SK-N-SH (cell line): Measurements from ENCODE around the gene EXD2. TPM values are rescaled to one million over a fixed set of nuclear protein-coding genes. Genes with fewer than 3 reads are reported as not detected.

ENCODE experiments used
- CTCF ChIA-PET: fragments of 300-600, 350-600 bp; formaldehyde crosslinking; extraction: SDS; loops from one replicate; lab custom pipeline; 2021; lab: Yijun Ruan, JAX
- POLR2A ChIA-PET: fragments of 350-600 bp; sonication (Branson Sonifier 250); formaldehyde crosslinking; extraction: SDS; loops from one replicate; lab custom pipeline; 2020; ENCODE audit warnings: antibody characterized with exemption, inconsistent platforms; lab: Yijun Ruan, JAX
- DNase-seq: peaks from one replicate; pipeline ENCODE4 v3.0.0; 2012
- H2AFZ ChIP-seq: fragments of 200-600 bp; sonication (generic); 2 replicates; pipeline ENCODE4 v1.8.1; 2016; ENCODE audit warnings: antibody characterized with exemption, mild to moderate bottlenecking, low read depth
- H3F3A ChIP-seq: fragments of 200-600 bp; sonication (generic); replicated peaks from 2 replicates; pipeline ENCODE3; 2016; ENCODE audit warnings: antibody characterized with exemption, mild to moderate bottlenecking; ENCODE audit not compliant: insufficient read depth
- H3K27ac ChIP-seq, 2 experiments: fragments of 200-500 bp in 1 of 2; fragments of 200-600 bp in 1 of 2; sonication (Bioruptor generic) in 1 of 2; sonication (generic), shearing (Covaris generic) in 1 of 2; 2 replicates each; pipeline versions ENCODE4 v1.5.1 to v1.6.1; 2014 to 2016; ENCODE audit warnings: low read depth in 2 of 2, inconsistent platforms in 1 of 2, low read length in 1 of 2, mild to moderate bottlenecking in 1 of 2, mixed read lengths in 1 of 2
- H3K27me3 ChIP-seq: fragments of 200-600 bp; sonication (generic), shearing (Covaris generic); 2 replicates; pipeline ENCODE4 v1.6.1; 2016; ENCODE audit warnings: mixed run types; ENCODE audit not compliant: insufficient read depth
- H3K36me3 ChIP-seq, 2 experiments: fragments of 200-500 bp in 1 of 2; fragments of 200-600 bp in 1 of 2; sonication (Bioruptor generic) in 1 of 2; sonication (generic) in 1 of 2; replicated peaks in 1 of 2; 2 replicates each; pipeline versions ENCODE3 to v1.5.1; 2014 to 2016; ENCODE audit warnings: low read length in 1 of 2, mild to moderate bottlenecking in 1 of 2; ENCODE audit not compliant: insufficient read depth in 2 of 2, control insufficient read depth in 1 of 2
- H3K4me1 ChIP-seq, 2 experiments: fragments of 200-500 bp in 1 of 2; fragments of 200-600 bp in 1 of 2; sonication (Bioruptor generic) in 1 of 2; sonication (generic), shearing (Covaris generic) in 1 of 2; 2 replicates each; pipeline versions ENCODE4 v1.5.1 to v1.6.1; 2014 to 2016; ENCODE audit warnings: low read depth in 1 of 2, low read length in 1 of 2, mixed run types in 1 of 2; ENCODE audit not compliant: insufficient read depth in 2 of 2, control insufficient read depth in 1 of 2
- H3K4me2 ChIP-seq: fragments of 200-600 bp; sonication (generic), shearing (Covaris generic); 2 replicates; pipeline ENCODE4 v1.6.1; 2017; ENCODE audit warnings: mixed run types
- H3K4me3 ChIP-seq, 2 experiments: fragments of 200-500 bp in 1 of 2; fragments of 200-600 bp in 1 of 2; sonication (Bioruptor generic) in 1 of 2; sonication (generic), shearing (Covaris generic) in 1 of 2; 2 replicates each; pipeline versions ENCODE4 v1.5.1 to v1.8.1; 2014 to 2016; ENCODE audit warnings: low read depth in 2 of 2, inconsistent platforms in 1 of 2, low read length in 1 of 2, mild to moderate bottlenecking in 1 of 2, mixed read lengths in 1 of 2, moderate library complexity in 1 of 2
- H3K79me2 ChIP-seq: fragments of 200-600 bp; sonication (generic); 2 replicates; pipeline ENCODE4 v1.8.1; 2017; ENCODE audit warnings: mild to moderate bottlenecking; ENCODE audit not compliant: insufficient read depth
- H3K9ac ChIP-seq: fragments of 200-600 bp; sonication (generic); 2 replicates; pipeline ENCODE4 v1.6.1; 2017; ENCODE audit warnings: mixed run types
- H3K9me2 ChIP-seq: fragments of 200-600 bp; sonication (generic); 2 replicates; pipeline ENCODE4 v1.6.1; 2017; ENCODE audit warnings: mixed run types
- H3K9me3 ChIP-seq: fragments of 200-600 bp; sonication (generic); 2 replicates; pipeline ENCODE4 v1.6.1; 2017; ENCODE audit warnings: mixed run types, mild to moderate bottlenecking, moderate library complexity
- H4K20me1 ChIP-seq: fragments of 200-600 bp; sonication (generic); 2 replicates; pipeline ENCODE4 v1.6.1; 2017; ENCODE audit warnings: mild to moderate bottlenecking, mixed run types; ENCODE audit not compliant: insufficient read depth
- CHD2 ChIP-seq: fragments of 150-350 bp; IDR thresholded peaks from 2 replicates; pipeline ENCODE4 v1.6.1; 2018; ENCODE audit warnings: low read length; ENCODE audit not compliant: partially characterized antibody
- MXI1 ChIP-seq: IDR thresholded peaks from 2 replicates; pipeline ENCODE4 v1.6.1; 2012; ENCODE audit warnings: mild to moderate bottlenecking, low read depth, low read length, improper control_type of control experiment
- NFIC ChIP-seq: IDR thresholded peaks from 2 replicates; pipeline ENCODE4 v1.4.0; 2012; ENCODE audit warnings: borderline replicate concordance
- REST ChIP-seq: IDR thresholded peaks from 2 replicates; pipeline ENCODE4 v1.6.1; 2012; ENCODE audit warnings: mild to moderate bottlenecking, low read depth, low read length, moderate library complexity
- RFX5 ChIP-seq: IDR thresholded peaks from 2 replicates; pipeline ENCODE4 v1.6.1; 2012; ENCODE audit warnings: mild to moderate bottlenecking, improper control_type of control experiment, low read length
- SMC3 ChIP-seq: IDR thresholded peaks from 2 replicates; pipeline ENCODE4 v1.6.1; 2012; ENCODE audit warnings: low read depth, low read length, improper control_type of control experiment
- TAF1 ChIP-seq: IDR thresholded peaks from 2 replicates; pipeline ENCODE4 v1.6.1; 2012; ENCODE audit warnings: low read depth, mild to moderate bottlenecking, low read length, moderate library complexity, borderline replicate concordance
- TEAD4 ChIP-seq: IDR thresholded peaks from 2 replicates; pipeline ENCODE4 v1.4.0; 2012; ENCODE audit warnings: mild to moderate bottlenecking, borderline replicate concordance; ENCODE audit not compliant: insufficient read depth
- USF2 ChIP-seq: fragments of 150-350 bp; IDR thresholded peaks from 2 replicates; pipeline ENCODE4 v1.6.1; 2017; ENCODE audit warnings: antibody characterized with exemption, low read length, low read depth, borderline replicate concordance
- YY1 ChIP-seq: IDR thresholded peaks from 2 replicates; pipeline ENCODE4 v1.4.0; 2012; ENCODE audit warnings: low read depth, mild to moderate bottlenecking
- ZBTB33 ChIP-seq: IDR thresholded peaks from 2 replicates; pipeline ENCODE4 v1.4.0; 2012; ENCODE audit warnings: low read depth, borderline replicate concordance
- WGBS: methylation state at CpG from one replicate; pipeline ENCODE4 v1.1.6; 2017; ENCODE audit warnings: low lambda C conversion rate; 5-methylcytosine and 5-hydroxymethylcytosine counted together
- polyA plus RNA-seq, 3 experiments: library from polyadenylated mRNA; depleted of rRNA; stranded (reverse); fragments of >200 nt; gene quantifications; 2 replicates each; pipeline ENCODE4 v1.2.3, GENCODE V29; 2012
- small RNA-seq, 7 experiments: library from RNA; depleted of rRNA; stranded (forward); fragments of <200 nt; gene quantifications; one replicate each; pipeline ENCODE3, GENCODE V24; 2012
- TF ChIP-seq, protein P1 (sequence below): IDR thresholded peaks from 2 replicates; pipeline ENCODE4; 2012

The EXD2 gene
- polyA plus RNA-seq, 1 of the 3 experiments (the other 2 are of a cell fraction), result 15.1 TPM

GRCh38 chr14:69291396-69291795 is 100.1 kb downstream of the EXD2 start (continued):
- TF ChIP-seq, protein P1, sequence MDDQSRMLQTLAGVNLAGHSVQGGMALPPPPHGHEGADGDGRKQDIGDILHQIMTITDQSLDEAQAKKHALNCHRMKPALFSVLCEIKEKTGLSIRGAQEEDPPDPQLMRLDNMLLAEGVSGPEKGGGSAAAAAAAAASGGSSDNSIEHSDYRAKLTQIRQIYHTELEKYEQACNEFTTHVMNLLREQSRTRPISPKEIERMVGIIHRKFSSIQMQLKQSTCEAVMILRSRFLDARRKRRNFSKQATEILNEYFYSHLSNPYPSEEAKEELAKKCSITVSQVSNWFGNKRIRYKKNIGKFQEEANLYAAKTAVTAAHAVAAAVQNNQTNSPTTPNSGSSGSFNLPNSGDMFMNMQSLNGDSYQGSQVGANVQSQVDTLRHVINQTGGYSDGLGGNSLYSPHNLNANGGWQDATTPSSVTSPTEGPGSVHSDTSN, result no peak
- TF ChIP-seq TAF1, result no peak
- TF ChIP-seq YY1, result no peak
- TF ChIP-seq MXI1, result no peak
- no peak for TF ChIP-seq TEAD4
- TF ChIP-seq USF2, result no peak

GRCh38 chr14:69291891-69292561 is 100.7 kb downstream of the EXD2 start:
- H4K20me1 ChIP-seq, result no peaks in the 10 kb centered on the region
- H3K4me2 ChIP-seq, result no peak overlapping the region
- CTCF ChIA-PET, result interaction anchor here (0.8 to 1.6 kb wide), 3 partner anchors 9 to 49 kb away, joined by 3 to 5 read pairs (median 4); no protein-coding TSS in a partner anchor
- no peak for TF ChIP-seq REST
- TF ChIP-seq RFX5, result no peak
- no peak for TF ChIP-seq TEAD4
- no peak for TF ChIP-seq SMC3
- no peak for TF ChIP-seq ZBTB33
- TF ChIP-seq NFIC, result no peak
- TF ChIP-seq CHD2, result no peak
- H3K4me3 ChIP-seq, result no peak overlapping the region
- peaks cover 0 to 23% of the 10 kb centered on the region in 2 experiments; a peak in 2 of 4 replicates for H3K4me1 ChIP-seq
- no peak for DNase-seq
- POLR2A ChIA-PET, result no interaction called here
- H3K79me2 ChIP-seq, result no peaks in the 10 kb centered on the region
- H3K27ac ChIP-seq, result no peak overlapping the region
- no peaks in the 10 kb centered on the region for H3K36me3 ChIP-seq
- no peaks in the 10 kb centered on the region for H3K9me2 ChIP-seq
- no peaks in the 10 kb centered on the region for H3F3A ChIP-seq
- 82% methylated on average over 4 of the region's 5 CpGs for WGBS
- no peaks in the 10 kb centered on the region for H3K27me3 ChIP-seq
- H2AFZ ChIP-seq, result no peak overlapping the region
- no peaks in the 10 kb centered on the region for H3K9me3 ChIP-seq
- H3K9ac ChIP-seq, result no peak overlapping the region

Small RNA genes within 50 kb of the gene (small RNA-seq; reads per million reads assigned to genes)
- gene RF00019, result 0 reads per million in 7 experiments

Other genes with a start within 250 kb of the EXD2 start
- 266 and 319 TPM in 2 replicates for gene ACTN1, start 212.2 kb upstream of the EXD2 start, polyA plus RNA-seq (2012; rRNA removed)
- 26.7 and 29.2 TPM in 2 replicates for gene DCAF5, start 38.4 kb upstream of the EXD2 start, polyA plus RNA-seq (2012; rRNA removed)
- 12.7 and 17.0 TPM in 2 replicates for gene GALNT16, start 68.7 kb downstream of the EXD2 start, polyA plus RNA-seq (2012; rRNA removed)
- 186 and 228 TPM in 2 replicates for gene ERH, start 206.8 kb downstream of the EXD2 start, polyA plus RNA-seq (2012; rRNA removed)
- 39.8 and 68.9 TPM in 2 replicates for gene SLC39A9, start 207.2 kb downstream of the EXD2 start, polyA plus RNA-seq (2012; rRNA removed)